GM21737 (cell line): Measurements from ENCODE around the gene BMPR2.
"Not testable (repeated sequence)": the region's sequence is repeated elsewhere in the genome, so short reads cannot be mapped to it uniquely, and the experiment has no call there.

Source experiments
- ATAC-seq: cut with Tn5 transposase; IDR thresholded peaks from one replicate; pipeline ENCODE4 v1.9.1; 2021; ENCODE audit warnings: mild to moderate bottlenecking, moderate library complexity; ENCODE audit not compliant: unreplicated experiment

Gene BMPR2

DNA sequence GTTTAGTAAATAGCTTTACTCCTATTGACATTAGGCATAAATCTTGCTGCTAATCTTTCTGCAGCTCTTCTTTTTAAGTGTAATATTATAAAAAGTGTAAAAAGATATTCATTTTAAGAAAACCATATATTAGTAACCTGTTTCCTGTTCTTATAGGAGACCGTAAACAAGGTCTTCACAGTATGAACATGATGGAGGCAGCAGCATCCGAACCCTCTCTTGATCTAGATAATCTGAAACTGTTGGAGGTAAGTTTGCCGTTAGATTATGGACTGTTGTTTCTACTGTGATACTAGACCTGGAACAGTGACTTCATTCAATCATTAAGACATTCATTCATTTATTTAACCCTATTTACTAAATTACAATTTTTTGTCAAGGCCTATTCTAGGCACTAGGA lies 138.6 kb downstream of the BMPR2 start:
- ATAC-seq = no peak

DNA sequence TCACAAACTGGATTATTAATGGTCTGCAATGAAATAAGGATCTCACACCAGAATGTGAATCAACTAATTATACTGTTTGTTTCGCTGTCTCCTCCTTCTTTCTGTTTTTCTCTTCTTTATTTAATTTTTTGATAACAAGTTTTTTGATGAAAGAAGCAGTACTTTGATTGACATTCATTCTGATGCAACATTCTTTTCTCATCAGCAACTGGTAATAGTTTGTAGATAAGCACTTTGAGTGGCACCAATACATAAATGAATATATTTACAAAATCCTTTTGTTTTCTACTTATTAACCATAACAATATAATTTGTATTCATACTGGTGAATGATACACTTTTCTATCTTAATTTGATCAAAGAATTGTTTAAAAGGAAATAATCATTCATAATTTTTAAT lies 143.3 kb downstream of the BMPR2 start:
- no peak for ATAC-seq

DNA sequence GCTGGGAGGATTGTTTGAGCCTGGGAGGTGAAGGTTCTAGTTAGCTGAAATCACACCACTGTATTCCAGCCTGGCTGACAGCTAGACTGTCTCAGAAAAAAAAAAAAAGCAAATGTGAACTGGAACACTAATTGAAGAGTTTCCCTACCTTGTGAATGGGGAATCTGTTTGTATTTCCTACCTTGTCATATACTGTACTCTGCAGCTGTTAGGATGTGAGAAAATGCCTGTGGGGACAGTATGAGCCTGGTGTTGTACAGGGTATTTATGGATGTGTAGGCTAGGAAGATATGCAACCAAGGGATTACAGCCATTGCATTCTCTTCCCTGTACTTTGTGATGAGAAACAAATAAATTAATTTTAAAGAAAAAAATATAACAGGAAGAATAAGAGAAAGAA lies 145.3 kb downstream of the BMPR2 start:
- no peak for ATAC-seq

- ATAC-seq = no peak
These were observed 153.3 kb downstream of the BMPR2 start for GRCh38 chr2:202529389-202529788.

- ATAC-seq = no peak
These were observed 153.9 kb downstream of the BMPR2 start for GRCh38 chr2:202530038-202530437.

DNA sequence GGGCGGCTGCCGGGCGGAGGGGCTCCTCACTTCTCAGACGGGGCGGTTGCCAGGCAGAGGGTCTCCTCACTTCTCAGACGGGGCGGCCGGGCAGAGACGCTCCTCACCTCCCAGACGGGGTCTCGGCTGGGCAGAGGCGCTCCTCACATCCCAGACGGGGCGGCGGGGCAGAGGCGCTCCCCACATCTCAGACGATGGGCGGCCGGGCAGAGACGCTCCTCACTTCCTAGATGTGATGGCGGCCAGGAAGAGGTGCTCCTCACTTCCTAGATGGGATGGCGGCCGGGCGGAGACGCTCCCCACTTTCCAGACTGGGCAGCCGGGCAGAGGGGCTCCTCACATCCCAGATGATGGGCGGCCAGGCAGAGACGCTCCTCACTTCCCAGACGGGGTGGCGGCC lies 159.2 kb downstream of the BMPR2 start:
- not testable (repeated sequence) for ATAC-seq

DNA sequence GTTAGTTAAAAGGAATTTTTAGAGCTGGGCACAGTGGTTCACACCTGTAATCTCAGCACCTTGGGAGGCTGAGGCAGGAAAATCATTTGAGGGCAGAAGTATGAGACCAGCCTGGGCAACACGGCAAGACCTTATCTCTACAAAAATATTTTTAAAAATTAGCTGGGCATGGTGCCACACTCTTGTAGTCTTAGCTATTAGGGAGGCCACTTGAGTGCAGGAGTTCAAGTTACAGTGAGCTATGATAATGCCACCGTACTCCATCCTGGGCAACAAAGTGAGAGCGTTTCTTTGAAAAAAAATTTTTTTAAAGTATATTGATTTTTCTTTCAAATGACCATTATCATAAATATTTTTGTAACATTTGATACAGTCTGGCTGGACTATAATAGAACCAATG lies 165.0 kb downstream of the BMPR2 start:
- no peak for ATAC-seq

- ATAC-seq = no peak
These were observed 166.0 kb downstream of the BMPR2 start for GRCh38 chr2:202542142-202542541.

DNA sequence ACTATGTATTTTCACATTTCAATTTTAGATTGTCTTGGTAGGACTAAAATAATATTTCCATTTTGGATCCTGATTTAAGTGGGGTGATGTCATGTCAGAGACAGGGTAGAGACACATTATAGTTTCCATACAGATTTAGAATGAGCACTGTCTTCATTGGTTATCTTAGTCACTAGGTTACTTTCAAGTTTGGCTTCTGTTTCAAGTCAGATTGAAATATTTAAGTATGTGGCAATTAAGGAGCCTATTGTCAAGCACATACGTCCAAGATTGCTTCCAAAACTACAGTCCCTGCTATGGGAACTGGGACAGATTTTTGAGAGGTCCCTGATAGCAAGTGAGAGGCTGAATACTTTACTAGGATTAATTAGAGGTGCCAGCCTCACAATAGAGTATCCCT lies 169.4 kb downstream of the BMPR2 start:
- no peak for ATAC-seq

DNA sequence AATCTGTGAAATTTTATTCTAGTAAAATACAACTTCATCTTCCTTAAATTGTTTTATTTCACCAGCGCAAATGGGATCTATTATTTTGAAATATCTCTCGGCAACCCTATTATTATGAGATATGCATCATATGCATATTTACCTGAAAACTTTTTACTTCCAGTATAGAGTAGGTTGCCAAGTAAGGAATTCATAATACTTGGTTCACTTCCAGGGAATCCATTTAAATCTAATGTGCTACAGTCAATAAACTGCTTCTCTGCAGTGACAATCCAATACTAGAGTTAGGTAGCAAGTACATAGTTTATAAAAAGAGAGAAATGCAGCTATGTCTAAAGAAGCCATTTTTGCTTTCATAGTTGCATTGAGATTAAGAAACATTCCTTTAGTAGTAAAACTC lies 169.8 kb downstream of the BMPR2 start:
- ATAC-seq = no peak

GRCh38 chr2:202546499-202547141 lies 170.5 kb downstream of the BMPR2 start:
- ATAC-seq = not testable (repeated sequence)

DNA sequence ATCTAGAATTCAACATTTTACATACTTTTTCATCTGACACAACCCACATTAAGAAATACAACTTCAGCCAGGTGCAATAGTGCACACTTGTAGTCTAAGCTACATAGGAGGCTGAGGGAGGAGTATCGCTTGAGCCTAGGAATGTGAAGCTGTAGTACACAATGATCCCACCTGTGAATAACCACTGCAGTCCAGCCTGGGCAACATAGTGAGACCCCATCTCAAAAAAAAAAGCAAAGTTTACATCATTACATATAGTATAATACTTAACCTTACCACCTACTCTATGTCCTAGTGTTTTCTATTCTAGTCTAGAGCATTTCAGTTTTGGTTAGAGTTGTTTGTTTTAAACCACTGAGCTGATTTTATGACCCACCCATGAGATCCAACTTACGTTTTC lies 172.1 kb downstream of the BMPR2 start:
- ATAC-seq = no peak

DNA sequence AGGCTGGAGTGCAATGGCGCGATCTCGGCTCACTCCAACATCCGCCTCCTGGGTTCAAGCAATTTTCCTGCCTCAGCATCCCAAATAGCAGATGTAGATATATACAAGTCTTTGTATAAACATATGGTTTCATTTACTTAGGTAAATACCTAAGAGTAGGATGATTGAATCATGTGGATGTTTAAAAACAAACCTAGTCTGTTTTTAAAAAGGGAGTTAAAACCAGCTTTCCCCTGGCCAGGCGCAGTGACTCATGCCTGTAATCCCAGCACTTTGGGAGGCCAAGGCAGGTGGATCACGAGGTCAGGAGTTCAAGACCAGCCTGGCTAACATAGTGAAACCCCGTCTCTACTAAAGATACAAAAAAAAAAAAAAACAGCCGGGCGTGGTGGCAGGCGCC lies 174.9 kb downstream of the BMPR2 start:
- ATAC-seq = not testable (repeated sequence)

DNA sequence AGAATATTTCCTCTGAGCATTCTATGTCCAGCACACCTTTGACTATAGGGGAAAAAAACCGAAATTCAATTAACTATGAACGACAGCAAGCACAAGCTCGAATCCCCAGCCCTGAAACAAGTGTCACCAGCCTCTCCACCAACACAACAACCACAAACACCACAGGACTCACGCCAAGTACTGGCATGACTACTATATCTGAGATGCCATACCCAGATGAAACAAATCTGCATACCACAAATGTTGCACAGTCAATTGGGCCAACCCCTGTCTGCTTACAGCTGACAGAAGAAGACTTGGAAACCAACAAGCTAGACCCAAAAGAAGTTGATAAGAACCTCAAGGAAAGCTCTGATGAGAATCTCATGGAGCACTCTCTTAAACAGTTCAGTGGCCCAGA lies 179.2 kb downstream of the BMPR2 start:
- no peak for ATAC-seq

DNA sequence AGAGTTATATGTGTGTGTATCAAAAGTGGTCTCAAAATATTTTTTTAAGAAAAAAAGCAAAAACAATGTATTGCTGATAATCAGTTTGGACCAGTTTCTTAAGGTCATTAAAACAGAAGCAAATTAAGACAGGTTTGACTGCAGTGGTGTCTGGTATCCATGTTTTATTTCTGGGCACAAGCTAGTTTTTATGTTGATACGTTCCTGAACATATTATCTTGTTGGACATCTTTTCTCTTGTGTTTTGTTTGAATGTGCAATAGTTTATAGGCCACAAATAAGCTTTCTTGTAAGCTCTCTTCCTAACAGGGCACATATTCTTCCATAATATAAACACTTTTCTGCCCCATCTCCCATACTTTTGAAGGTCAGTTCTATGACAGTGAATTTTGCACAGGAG lies 184.1 kb downstream of the BMPR2 start:
- ATAC-seq = no peak

GRCh38 chr2:202564226-202564625 lies 188.1 kb downstream of the BMPR2 start:
- ATAC-seq = no peak

DNA sequence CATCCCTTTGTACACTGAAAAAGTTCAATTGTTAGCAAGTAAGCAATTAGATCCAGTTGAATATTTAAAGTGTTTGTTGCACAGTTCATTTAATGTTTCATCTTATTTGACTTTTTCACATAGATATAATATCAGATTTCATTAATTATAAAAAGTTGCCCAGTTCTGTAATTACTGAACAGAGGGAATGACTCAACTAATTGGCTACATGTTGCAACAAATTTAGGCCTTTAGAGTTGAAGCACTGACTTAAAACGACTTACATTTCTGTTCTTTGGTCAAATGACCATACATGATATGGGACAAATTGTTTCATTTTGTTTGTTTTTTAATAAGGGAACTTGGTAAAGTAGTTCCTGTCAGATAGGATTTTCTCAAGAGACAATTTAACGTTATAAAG lies 190.2 kb downstream of the BMPR2 start:
- ATAC-seq = no peak

DNA sequence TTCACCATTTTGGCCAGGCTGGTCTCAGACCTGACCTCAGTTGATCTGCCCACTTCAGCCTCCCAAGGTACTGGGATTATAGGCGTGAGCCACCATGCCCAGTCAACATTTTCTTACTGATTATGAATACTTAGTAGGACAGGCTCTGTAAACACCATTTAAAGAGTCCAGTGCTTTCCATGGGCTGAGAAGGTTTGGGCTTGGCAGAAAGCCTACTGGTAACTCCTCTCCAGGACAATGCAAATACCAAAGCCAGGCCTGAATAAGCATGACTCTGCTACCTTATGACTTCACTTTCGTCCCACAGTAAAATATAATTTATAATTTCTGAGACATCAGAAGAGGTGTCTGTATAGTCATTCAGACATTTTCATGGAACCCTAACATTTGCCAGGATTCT lies 198.4 kb downstream of the BMPR2 start:
- ATAC-seq = no peak

- ATAC-seq = not testable (repeated sequence)
These were observed 199.1 kb downstream of the BMPR2 start for GRCh38 chr2:202575194-202575593.

DNA sequence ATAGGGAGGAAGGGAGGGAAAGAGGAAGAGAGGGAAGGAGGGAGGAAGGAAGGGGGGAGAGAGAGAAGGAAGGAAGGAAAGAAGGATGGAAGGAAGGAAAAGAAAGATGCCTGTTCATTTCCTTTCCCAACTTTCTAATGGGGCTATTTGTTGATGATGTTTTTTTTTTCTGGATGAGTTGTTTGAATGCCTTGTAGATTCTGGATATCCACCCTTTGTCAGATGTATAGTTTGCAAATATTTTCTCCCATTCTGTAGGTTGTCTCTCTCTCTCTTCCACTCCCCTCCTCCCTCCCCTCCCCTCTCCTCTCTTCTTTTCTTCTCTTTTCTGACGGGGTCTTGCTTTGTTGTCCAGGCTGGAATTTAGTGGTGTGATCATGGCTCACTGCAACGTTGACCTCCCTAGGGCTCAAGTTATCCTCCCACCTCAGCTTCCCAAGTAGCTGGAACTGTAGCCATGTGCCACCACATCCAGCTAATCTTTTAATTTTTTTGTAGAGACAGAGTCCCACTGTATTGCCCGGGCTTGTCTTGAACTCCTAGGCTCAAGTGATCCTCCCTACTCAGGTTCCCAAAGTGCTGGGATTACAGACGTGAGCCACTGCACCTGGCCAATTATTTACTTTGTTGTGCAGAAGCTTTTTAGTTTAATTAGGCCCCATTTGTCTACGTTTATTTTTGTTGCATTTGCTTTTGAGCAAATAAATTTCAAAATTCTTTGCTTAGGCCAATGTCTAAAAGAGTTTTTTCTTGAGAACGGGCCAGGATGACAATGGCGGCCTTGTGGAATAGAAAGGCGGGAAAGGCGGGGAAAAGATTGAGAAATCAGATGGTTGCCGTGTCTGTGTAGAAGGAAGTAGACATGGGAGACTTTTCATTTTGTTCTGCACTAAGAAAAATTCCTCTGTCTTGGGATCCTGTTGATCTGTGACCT lies 201.4 kb downstream of the BMPR2 start:
- no peak for ATAC-seq

DNA sequence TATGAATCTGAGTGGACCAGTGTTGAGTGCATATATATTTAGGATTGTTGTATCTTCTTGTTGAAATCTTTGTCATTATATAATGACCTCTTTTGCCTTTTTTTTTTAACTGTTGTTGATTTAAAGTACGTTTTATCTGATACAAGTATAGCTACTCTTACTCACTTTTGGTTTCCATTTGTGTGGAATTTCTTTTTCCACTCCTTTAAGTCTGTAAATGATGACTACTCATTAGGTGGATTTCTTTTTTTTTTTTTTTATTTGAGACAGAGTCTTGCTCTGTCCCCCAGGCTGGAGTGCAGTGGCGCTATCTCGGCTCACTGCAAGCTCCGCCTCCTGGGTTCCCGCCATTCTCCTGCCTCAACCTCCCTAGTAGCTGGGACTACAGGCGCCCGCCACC lies 206.7 kb downstream of the BMPR2 start:
- ATAC-seq = not testable (repeated sequence)

GRCh38 chr2:202583709-202584219 lies 207.6 kb downstream of the BMPR2 start:
- no peak for ATAC-seq
